Osteoblast (primary cell): ENCODE results near the gene CAP2. TPM values are rescaled to one million over a fixed set of nuclear protein-coding genes. Genes with fewer than 3 reads are reported as not detected.
"Not testable (repeated sequence)": the region's sequence is repeated elsewhere in the genome, so short reads cannot be mapped to it uniquely, and the experiment has no call there.

Source experiments
- DNase-seq: peaks from one replicate; pipeline ENCODE4 v3.0.0; 2011; ENCODE audit warnings: low spot score, mixed read lengths; ENCODE audit not compliant: insufficient read length; ENCODE audit errors: missing footprints
- H2AFZ ChIP-seq: 2 replicates; pipeline ENCODE4 v1.6.0; 2011; ENCODE audit warnings: mild to moderate bottlenecking, low read length
- H3K27ac ChIP-seq: 2 replicates; pipeline ENCODE4 v1.5.1; 2011; ENCODE audit warnings: mild to moderate bottlenecking, low read depth, low read length, moderate library complexity
- H3K27me3 ChIP-seq: 2 replicates; pipeline ENCODE4 v1.6.0; 2012; ENCODE audit warnings: mild to moderate bottlenecking, control low read depth, inconsistent platforms, low read length, moderate library complexity; ENCODE audit not compliant: insufficient read depth
- H3K36me3 ChIP-seq: 2 replicates; pipeline ENCODE4 v1.5.1; 2011; ENCODE audit warnings: mild to moderate bottlenecking, low read length, control low read depth, moderate library complexity; ENCODE audit not compliant: insufficient read depth
- H3K4me1 ChIP-seq: 2 replicates; pipeline ENCODE4 v1.5.1; 2011; ENCODE audit warnings: mild to moderate bottlenecking, low read length, control low read depth, moderate library complexity; ENCODE audit not compliant: insufficient read depth
- H3K4me2 ChIP-seq: 2 replicates; pipeline ENCODE4 v1.6.0; 2011; ENCODE audit warnings: mild to moderate bottlenecking, low read length; ENCODE audit not compliant: insufficient read depth
- H3K4me3 ChIP-seq: fragments of 200-600 bp; sonication (generic); 3 replicates; pipeline ENCODE4 v1.5.1; 2012; ENCODE audit warnings: mild to moderate bottlenecking, low read length, inconsistent platforms; ENCODE audit not compliant: insufficient read depth
- H3K79me2 ChIP-seq: 2 replicates; pipeline ENCODE4 v1.6.0; 2012; ENCODE audit warnings: mild to moderate bottlenecking, low read length, control low read depth, inconsistent platforms; ENCODE audit not compliant: insufficient read depth
- H3K9me3 ChIP-seq: 2 replicates; pipeline ENCODE4 v1.5.1; 2011; ENCODE audit warnings: low read depth, low read length, control low read depth
- H4K20me1 ChIP-seq: 2 replicates; pipeline ENCODE4 v1.6.0; 2012; ENCODE audit warnings: mild to moderate bottlenecking, low read length, control low read depth; ENCODE audit not compliant: insufficient read depth
- CTCF ChIP-seq: IDR thresholded peaks from 2 replicates; pipeline ENCODE4 v1.5.1; 2011; ENCODE audit warnings: mild to moderate bottlenecking, low read depth, low read length, moderate library complexity; ENCODE audit errors: extremely low read depth
- total RNA-seq: library from RNA; depleted of rRNA; stranded (reverse); fragments of >200 nt; gene quantifications from 2 replicates; pipeline ENCODE4 v1.2.3, GENCODE V29; 2012

CAP2 gene
- total RNA-seq, 1 donor = 12.3 TPM

DNA sequence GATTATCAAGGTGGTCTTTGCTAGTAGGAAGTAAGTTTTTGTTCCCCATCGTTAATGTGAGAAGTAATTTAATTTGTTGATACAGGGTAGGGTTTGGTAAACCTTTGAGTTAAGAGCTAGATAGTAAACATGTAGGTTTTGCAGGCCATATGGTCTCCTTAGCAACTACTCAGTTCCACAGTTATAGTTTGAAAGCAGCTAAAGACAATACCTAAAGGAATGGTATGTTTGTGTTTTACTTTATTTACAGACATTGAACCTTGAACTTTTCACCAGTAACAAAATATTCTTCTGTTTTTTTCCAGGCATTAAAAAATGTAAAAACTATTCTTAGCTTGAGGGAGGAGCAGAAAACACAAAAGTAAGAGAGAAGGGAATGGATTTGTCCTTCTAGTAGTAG is 1.7 kb downstream of the CAP2 start:
- Histone ChIP-seq H4K20me1 (no peaks in the 10 kb centered on the region), H3K36me3 (no peaks in the 10 kb centered on the region), H3K4me2 (no peak overlapping the region), H3K79me2 (peaks cover 21% of the 10 kb centered on the region), H3K27me3 (no peaks in the 10 kb centered on the region), H3K27ac (no peak overlapping the region), H3K4me3 (no peak overlapping the region), H3K4me1 (peaks cover 10% of the 10 kb centered on the region), H3K9me3 (no peaks in the 10 kb centered on the region), H2AFZ (no peak overlapping the region)
- TF ChIP-seq CTCF = no peak
- no peak for DNase-seq

DNA sequence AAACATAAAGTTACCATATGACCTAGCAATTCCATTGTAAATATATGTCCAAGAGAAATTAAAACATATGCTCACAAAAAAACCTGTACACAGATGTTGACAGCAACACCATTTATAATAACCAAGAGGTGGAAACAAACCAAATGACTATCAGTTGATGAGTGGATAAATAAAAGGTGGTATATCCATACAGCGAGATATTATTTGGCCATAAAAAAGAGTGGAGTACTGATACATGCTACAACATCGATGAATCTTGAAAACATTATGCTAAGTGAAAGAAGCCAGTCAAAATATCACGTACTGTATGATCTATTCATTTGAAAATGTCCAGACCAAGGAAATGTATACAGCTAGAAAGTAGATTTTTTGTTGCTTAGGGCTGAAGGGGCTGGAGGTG is 2.9 kb downstream of the CAP2 start:
- peaks cover 10% of the 10 kb centered on the region for H3K4me1 ChIP-seq
- no peak overlapping the region for H3K4me2 ChIP-seq
- H3K27ac ChIP-seq = no peak overlapping the region
- H2AFZ ChIP-seq = no peak overlapping the region
- no peaks in the 10 kb centered on the region for H3K27me3 ChIP-seq
- H4K20me1 ChIP-seq = no peaks in the 10 kb centered on the region
- TF ChIP-seq CTCF = no peak
- peaks cover 24% of the 10 kb centered on the region for H3K79me2 ChIP-seq
- H3K4me3 ChIP-seq = no peak overlapping the region
- H3K9me3 ChIP-seq = no peaks in the 10 kb centered on the region
- H3K36me3 ChIP-seq = no peaks in the 10 kb centered on the region
- DNase-seq = no peak

- no peaks in the 10 kb centered on the region for H3K9me3 ChIP-seq
- H3K36me3 ChIP-seq = no peaks in the 10 kb centered on the region
- DNase-seq = no peak
- no peaks in the 10 kb centered on the region for H3K27me3 ChIP-seq
- peaks cover 24% of the 10 kb centered on the region for H3K79me2 ChIP-seq
- H3K4me1 ChIP-seq = peaks cover 6% of the 10 kb centered on the region
- H3K4me3 ChIP-seq = no peak overlapping the region
- no peaks in the 10 kb centered on the region for H4K20me1 ChIP-seq
- no peak overlapping the region for H3K27ac ChIP-seq
- H2AFZ ChIP-seq = no peak overlapping the region
- TF ChIP-seq CTCF = no peak
- H3K4me2 ChIP-seq = no peak overlapping the region
These were observed 4.4 kb downstream of the CAP2 start for GRCh38 chr6:17397764-17398194.

- H3K4me3 ChIP-seq, H3K4me1 ChIP-seq, H3K27ac ChIP-seq, H3K9me3 ChIP-seq, H3K36me3 ChIP-seq, H4K20me1 ChIP-seq, H2AFZ ChIP-seq, DNase-seq, H3K27me3 ChIP-seq, H3K4me2 ChIP-seq: not testable (repeated sequence)
- peaks cover 10% of the 10 kb centered on the region for H3K79me2 ChIP-seq
These were observed 12.0 kb downstream of the CAP2 start for GRCh38 chr6:17405181-17405943.
